H1 (cell line): ENCODE data around the gene GSTM3. TPM values are rescaled to one million over a fixed set of nuclear protein-coding genes. Genes with fewer than 3 reads are reported as not detected.

ENCODE experiments used
- CTCF ChIA-PET: fragments of 300-600 bp; sonication (Branson Sonifier 250); formaldehyde crosslinking; loops from one replicate; lab custom pipeline; 2021; ENCODE audit not compliant: partially characterized antibody; lab: Charles Lee
- POLR2A ChIA-PET: fragments of 300-600 bp; sonication (Branson Sonifier 250); formaldehyde crosslinking; loops from one replicate; lab custom pipeline; 2021; ENCODE audit warnings: inconsistent platforms; ENCODE audit not compliant: partially characterized antibody; lab: Charles Lee
- DNase-seq, 2 experiments: peaks; one replicate each; pipeline versions ENCODE4 v3.0.0 to v3.0.0-alpha.2; 2010 to 2022; ENCODE audit warnings: low spot score in 2 of 2, low read depth in 1 of 2, mixed read lengths in 1 of 2
- FAIRE-seq: peaks from 2 replicates; lab custom pipeline; 2011; peaks lifted over from hg19 to GRCh38; lab: Jason Lieb, UNC
- H2AFZ ChIP-seq: 2 replicates; pipeline ENCODE4 v1.8.1; 2012; ENCODE audit warnings: low read length, inconsistent platforms
- H2AK5ac ChIP-seq: 2 replicates; pipeline ENCODE4 v1.6.1; 2013; ENCODE audit warnings: low read depth, low read length
- H2BK120ac ChIP-seq: replicated peaks from 2 replicates; pipeline ENCODE3; 2013; ENCODE audit warnings: low read depth, low read length, inconsistent platforms
- H2BK12ac ChIP-seq: 2 replicates; pipeline ENCODE4 v1.6.1; 2013; ENCODE audit warnings: low read depth, low read length
- H2BK15ac ChIP-seq: 2 replicates; pipeline ENCODE4 v1.6.1; 2013; ENCODE audit warnings: low read length
- H2BK20ac ChIP-seq: 2 replicates; pipeline ENCODE4 v1.6.1; 2013; ENCODE audit warnings: low read length
- H2BK5ac ChIP-seq: 2 replicates; pipeline ENCODE4 v1.6.1; 2013; ENCODE audit warnings: low read depth, low read length
- H3K14ac ChIP-seq: 2 replicates; pipeline ENCODE4 v1.6.1; 2013; ENCODE audit warnings: inconsistent platforms; ENCODE audit not compliant: insufficient read length
- H3K18ac ChIP-seq: 2 replicates; pipeline ENCODE4 v1.6.1; 2013; ENCODE audit warnings: low read length; ENCODE audit errors: extremely low read depth
- H3K23ac ChIP-seq: 2 replicates; pipeline ENCODE4 v1.6.1; 2013; ENCODE audit warnings: inconsistent platforms; ENCODE audit not compliant: insufficient read length
- H3K23me2 ChIP-seq: 2 replicates; pipeline ENCODE4 v1.6.1; 2013; ENCODE audit warnings: low read depth, low read length
- H3K27ac ChIP-seq: 2 replicates; pipeline ENCODE4 v1.6.1; 2011; ENCODE audit warnings: low read depth, low read length, inconsistent platforms
- H3K27me3 ChIP-seq, 4 experiments: replicated peaks in 1 of 4; 1 replicate in 1 of 4; 2 replicates in 3 of 4; pipeline versions ENCODE4 v1.6.1 to v1.8.1; 2011 to 2013; ENCODE audit warnings: low read length in 3 of 4, mild to moderate bottlenecking in 3 of 4, inconsistent platforms in 2 of 4, mixed read lengths in 2 of 4, moderate library complexity in 1 of 4; ENCODE audit not compliant: control insufficient read depth in 3 of 4, insufficient read depth in 3 of 4; ENCODE audit errors: extremely low read depth in 1 of 4
- H3K36me3 ChIP-seq, 4 experiments: 2 replicates each; pipeline versions ENCODE4 v1.6.1 to v1.8.1; 2011 to 2013; ENCODE audit warnings: mild to moderate bottlenecking in 4 of 4, low read length in 3 of 4, moderate library complexity in 2 of 4, control low read depth in 1 of 4, inconsistent platforms in 1 of 4; ENCODE audit not compliant: insufficient read depth in 4 of 4, control insufficient read depth in 2 of 4
- H3K4ac ChIP-seq: replicated peaks from 2 replicates; pipeline ENCODE3; 2013; ENCODE audit warnings: low read length, low read depth, mixed read lengths, inconsistent platforms; ENCODE audit not compliant: insufficient read length
- H3K4me1 ChIP-seq, 4 experiments: replicated peaks in 1 of 4; 1 replicate in 1 of 4; 2 replicates in 3 of 4; pipeline versions ENCODE4 v1.6.1 to v1.8.1; 2011 to 2013; ENCODE audit warnings: low read length in 3 of 4, inconsistent platforms in 2 of 4, mixed read lengths in 1 of 4; ENCODE audit not compliant: insufficient read depth in 4 of 4, control insufficient read depth in 3 of 4
- H3K4me2 ChIP-seq, 2 experiments: 2 replicates each; pipeline versions ENCODE4 v1.6.1 to v1.8.1; 2011 to 2013; ENCODE audit warnings: low read depth in 2 of 2, low read length in 2 of 2, control low read depth in 1 of 2, inconsistent platforms in 1 of 2, mild to moderate bottlenecking in 1 of 2; ENCODE audit not compliant: insufficient read depth in 1 of 2
- H3K4me3 ChIP-seq, 4 experiments: fragments of 200-600, 300-600 bp in 1 of 4; sonication (generic), shearing (Covaris generic), sonication (Bioruptor Twin) in 1 of 4; 2 replicates each; pipeline versions ENCODE4 v1.5.1 to v1.8.1; 2011 to 2016; ENCODE audit warnings: low read length in 4 of 4, low read depth in 3 of 4, control low read depth in 2 of 4, inconsistent platforms in 2 of 4, mild to moderate bottlenecking in 2 of 4, mixed read lengths in 1 of 4, moderate library complexity in 1 of 4; ENCODE audit not compliant: insufficient read depth in 2 of 4; ENCODE audit errors: extremely low read depth in 1 of 4
- H3K56ac ChIP-seq: replicated peaks from 2 replicates; pipeline ENCODE3; 2013; ENCODE audit warnings: low read depth, mild to moderate bottlenecking, mixed read lengths, low read length, inconsistent platforms; ENCODE audit not compliant: insufficient read length
- H3K79me1 ChIP-seq: 2 replicates; pipeline ENCODE4 v1.6.1; 2013; ENCODE audit warnings: low read depth, low read length, control low read depth
- H3K79me2 ChIP-seq, 2 experiments: 2 replicates each; pipeline versions ENCODE4 v1.6.1 to v1.8.1; 2012 to 2013; ENCODE audit warnings: low read length in 2 of 2, mild to moderate bottlenecking in 2 of 2, inconsistent platforms in 1 of 2; ENCODE audit not compliant: insufficient read depth in 2 of 2, control insufficient read depth in 1 of 2
- H3K9ac ChIP-seq, 4 experiments: replicated peaks in 1 of 4; 1 replicate in 1 of 4; 2 replicates in 3 of 4; pipeline versions ENCODE4 v1.6.1 to v1.8.1; 2011 to 2013; ENCODE audit warnings: low read depth in 3 of 4, low read length in 3 of 4, control low read depth in 2 of 4, mild to moderate bottlenecking in 2 of 4, moderate library complexity in 2 of 4, inconsistent platforms in 1 of 4; ENCODE audit errors: extremely low read depth in 1 of 4
- H3K9me3 ChIP-seq, 2 experiments: 2 replicates each; pipeline versions ENCODE4 v1.6.1 to v1.8.1; 2012 to 2013; ENCODE audit warnings: mild to moderate bottlenecking in 2 of 2, moderate library complexity in 2 of 2, control low read depth in 1 of 2, inconsistent platforms in 1 of 2, low read depth in 1 of 2, low read length in 1 of 2, mixed read lengths in 1 of 2; ENCODE audit not compliant: insufficient read depth in 2 of 2
- H4K20me1 ChIP-seq, 2 experiments: replicated peaks in 1 of 2; 2 replicates each; pipeline versions ENCODE3 to v1.8.1; 2011 to 2013; ENCODE audit warnings: inconsistent platforms in 2 of 2, low read length in 2 of 2, mild to moderate bottlenecking in 1 of 2; ENCODE audit not compliant: insufficient read depth in 2 of 2, control insufficient read depth in 1 of 2
- H4K5ac ChIP-seq: 2 replicates; pipeline ENCODE4 v1.6.1; 2013; ENCODE audit warnings: low read length, low read depth, mixed read lengths, inconsistent platforms; ENCODE audit not compliant: insufficient read length
- H4K8ac ChIP-seq: 2 replicates; pipeline ENCODE4 v1.8.0; 2013; ENCODE audit warnings: mild to moderate bottlenecking, moderate library complexity, low read length, inconsistent platforms; ENCODE audit not compliant: insufficient read depth; ENCODE audit errors: extremely low read depth
- H4K91ac ChIP-seq: replicated peaks from 2 replicates; pipeline ENCODE3; 2013; ENCODE audit warnings: low read length, mixed read lengths, inconsistent platforms; ENCODE audit not compliant: insufficient read length
- ATF3 ChIP-seq: IDR thresholded peaks from 2 replicates; pipeline ENCODE4 v1.6.1; 2011; ENCODE audit warnings: low read depth, mild to moderate bottlenecking, low read length; ENCODE audit not compliant: insufficient read depth
- CBX8 ChIP-seq: fragments of 300-800, 300-1000 bp; sonication (generic); IDR thresholded peaks from 2 replicates; pipeline ENCODE4 v1.7.1; 2016; ENCODE audit warnings: low read depth, low read length, borderline replicate concordance
- EZH2 ChIP-seq: fragments of 200-600 bp; sonication (generic); IDR thresholded peaks from 2 replicates; pipeline ENCODE4 v1.7.1; 2012; ENCODE audit warnings: low read depth, mild to moderate bottlenecking, moderate library complexity, low read length, inconsistent platforms; ENCODE audit not compliant: severe bottlenecking
- HDAC2 ChIP-seq, 2 experiments: fragments of 300-600 bp in 1 of 2; sonication (generic) in 1 of 2; IDR thresholded peaks; 2 replicates each; pipeline ENCODE4 v1.6.1; 2011 to 2012; ENCODE audit warnings: low read depth in 2 of 2, low read length in 2 of 2, mild to moderate bottlenecking in 2 of 2, moderate library complexity in 2 of 2, borderline replicate concordance in 1 of 2, inconsistent platforms in 1 of 2
- NRF1 ChIP-seq: IDR thresholded peaks from 2 replicates; pipeline ENCODE4 v1.6.1; 2011; ENCODE audit warnings: mild to moderate bottlenecking, low read depth, low read length, improper control_type of control experiment
- SIN3A ChIP-seq, 2 experiments: IDR thresholded peaks in 1 of 2; conservative IDR thresholded peaks in 1 of 2; 2 replicates each; pipeline ENCODE4 v1.6.1; 2011 to 2012; ENCODE audit warnings: low read length in 2 of 2, improper control_type of control experiment in 1 of 2, low read depth in 1 of 2, mild to moderate bottlenecking in 1 of 2
- SIRT6 ChIP-seq: IDR thresholded peaks from one replicate; pipeline ENCODE4 v1.7.1; 2012; ENCODE audit warnings: low read length, inconsistent platforms
- WGBS, 2 experiments: shearing (Covaris generic) in 1 of 2; methylation state at CpG; one replicate each; pipeline versions ENCODE4 v1.1.6 to v1.1.7; 2013 to 2015; ENCODE audit warnings: low lambda C conversion rate in 2 of 2, mixed read lengths in 2 of 2, inconsistent platforms in 1 of 2, low coverage in 1 of 2, missing lambda C conversion rate in 1 of 2; ENCODE audit not compliant: insufficient replicate concordance in 2 of 2, insufficient coverage in 1 of 2, insufficient read length in 1 of 2; ENCODE audit errors: extremely low coverage in 1 of 2, missing lambda C conversion rate in 1 of 2; 5-methylcytosine and 5-hydroxymethylcytosine counted together
- polyA plus RNA-seq, 7 experiments: library from polyadenylated mRNA; depleted of rRNA in 3 of 7; stranded (reverse) in 5 of 7; unstranded in 2 of 7; fragments of >200 nt in 5 of 7; fragments of 200-250 nt in 2 of 7; gene quantifications; 1 replicate in 5 of 7; 2 replicates in 1 of 7; 4 replicates in 1 of 7; pipeline versions ENCODE4 v1.2.1 to v1.2.3, GENCODE V29; 2011 to 2013; ENCODE audit warnings: missing spikeins in 2 of 7, mixed read lengths in 2 of 7
- total RNA-seq: library from RNA; stranded (reverse); fragmentation: NEBNext Ultra II Directional; extraction: Animal tissue kit (Norgen Biotek cat#: 25700); gene quantifications from 2 replicates; pipeline ENCODE4 v1.2.1, GENCODE V29; 2021
- TF ChIP-seq, protein P1 (sequence below): IDR thresholded peaks from 2 replicates; pipeline ENCODE4 v1.6.1; 2012; ENCODE audit warnings: inconsistent platforms
- TF ChIP-seq, protein P2 (sequence below), 3 experiments: IDR thresholded peaks; 1 replicate in 2 of 3; 2 replicates in 1 of 3; pipeline versions ENCODE4 v1.5.1 to v1.6.1; 2011; ENCODE audit warnings: low read length in 3 of 3, mild to moderate bottlenecking in 3 of 3, inconsistent platforms in 2 of 3, low read depth in 1 of 3, moderate library complexity in 1 of 3; ENCODE audit not compliant: insufficient read depth in 1 of 3; ENCODE audit errors: control extremely low read depth in 1 of 3

Gene GSTM3
- total and polyA plus RNA-seq, 2 of the 8 experiments (the other 6 are each of a cell fraction or from before 2014, with no cell fraction given), result 2.2 to 5.1 TPM

GRCh38 chr1:109780982-109781381 is 40.1 kb upstream of the GSTM3 start:
- H3K14ac ChIP-seq, result no peak overlapping the region
- H3K27me3 ChIP-seq, result no peaks in the 10 kb centered on the region
- no peak overlapping the region for H3K4me2 ChIP-seq
- FAIRE-seq, result no peak
- H3K79me2 ChIP-seq, result no peaks in the 10 kb centered on the region
- no peak overlapping the region for H2BK5ac ChIP-seq
- H3K9me3 ChIP-seq, result peaks cover 7 to 8% of the 10 kb centered on the region in 2 experiments; a peak in 3 of 4 replicates
- no peak overlapping the region for H2BK15ac ChIP-seq
- H3K4me3 ChIP-seq, result no peak overlapping the region
- H3K23me2 ChIP-seq, result no peaks in the 10 kb centered on the region; the same call in 1 of the 2 replicates
- ChIA-PET POLR2A (interaction anchor here (1.6 to 1.9 kb wide), 2 partner anchors 130 to 204 kb away, joined by 3 to 5 read pairs; partner anchors contain the start of gene AHCYL1), CTCF (interaction anchor here (1.1 to 27.2 kb wide), 7 partner anchors 8 to 200 kb away, joined by 3 to 700 read pairs (median 9); partner anchors contain the start of gene AHCYL1)
- H3K23ac ChIP-seq, result no peak overlapping the region
- WGBS, 2 experiments, result 94% methylated on average over 1 of the region's 1 CpG; no CpG with 5 or more reads in 1 of the 2 experiments
- H4K5ac ChIP-seq, result no peak overlapping the region
- H2AFZ ChIP-seq, result no peak overlapping the region
- H4K91ac ChIP-seq, result no peak overlapping the region
- H4K8ac ChIP-seq, result no peak overlapping the region
- H3K79me1 ChIP-seq, result no peaks in the 10 kb centered on the region
- H3K4me1 ChIP-seq, result peaks cover 0 to 8% (median 1%) of the 10 kb centered on the region in 4 experiments; a peak in 4 of 7 replicates
- H3K56ac ChIP-seq, result no peak overlapping the region
- H2BK12ac ChIP-seq, result no peak overlapping the region
- H3K18ac ChIP-seq, result no peak overlapping the region
- no peak overlapping the region for H3K27ac ChIP-seq
- H4K20me1 ChIP-seq, result no peaks in the 10 kb centered on the region
- H3K4ac ChIP-seq, result no peak overlapping the region
- H2BK20ac ChIP-seq, result no peak overlapping the region
- no peak for DNase-seq
- no peak overlapping the region for H2AK5ac ChIP-seq
- H2BK120ac ChIP-seq, result no peak overlapping the region
- H3K9ac ChIP-seq, result no peak overlapping the region
- no peaks in the 10 kb centered on the region for H3K36me3 ChIP-seq
- no peak for TF ChIP-seq SIN3A (conservative IDR thresholded peaks at IDR 0.05 in 1 of 2, IDR thresholded peaks at IDR 0.05 in 1 of 2; ENCODE audit: low read depth in 1 of 2, low read length in 2 of 2)
- TF ChIP-seq, protein P1, sequence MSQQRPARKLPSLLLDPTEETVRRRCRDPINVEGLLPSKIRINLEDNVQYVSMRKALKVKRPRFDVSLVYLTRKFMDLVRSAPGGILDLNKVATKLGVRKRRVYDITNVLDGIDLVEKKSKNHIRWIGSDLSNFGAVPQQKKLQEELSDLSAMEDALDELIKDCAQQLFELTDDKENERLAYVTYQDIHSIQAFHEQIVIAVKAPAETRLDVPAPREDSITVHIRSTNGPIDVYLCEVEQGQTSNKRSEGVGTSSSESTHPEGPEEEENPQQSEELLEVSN, result no peak
- no peak for TF ChIP-seq ATF3
- no peak for TF ChIP-seq SIRT6
- no peak for TF ChIP-seq CBX8
- TF ChIP-seq NRF1, result no peak
- no peak for TF ChIP-seq HDAC2 (IDR thresholded peaks at IDR 0.05; ENCODE audit: borderline replicate concordance in 1 of 2, low read depth in 2 of 2, low read length in 2 of 2)
- TF ChIP-seq, protein P2, sequence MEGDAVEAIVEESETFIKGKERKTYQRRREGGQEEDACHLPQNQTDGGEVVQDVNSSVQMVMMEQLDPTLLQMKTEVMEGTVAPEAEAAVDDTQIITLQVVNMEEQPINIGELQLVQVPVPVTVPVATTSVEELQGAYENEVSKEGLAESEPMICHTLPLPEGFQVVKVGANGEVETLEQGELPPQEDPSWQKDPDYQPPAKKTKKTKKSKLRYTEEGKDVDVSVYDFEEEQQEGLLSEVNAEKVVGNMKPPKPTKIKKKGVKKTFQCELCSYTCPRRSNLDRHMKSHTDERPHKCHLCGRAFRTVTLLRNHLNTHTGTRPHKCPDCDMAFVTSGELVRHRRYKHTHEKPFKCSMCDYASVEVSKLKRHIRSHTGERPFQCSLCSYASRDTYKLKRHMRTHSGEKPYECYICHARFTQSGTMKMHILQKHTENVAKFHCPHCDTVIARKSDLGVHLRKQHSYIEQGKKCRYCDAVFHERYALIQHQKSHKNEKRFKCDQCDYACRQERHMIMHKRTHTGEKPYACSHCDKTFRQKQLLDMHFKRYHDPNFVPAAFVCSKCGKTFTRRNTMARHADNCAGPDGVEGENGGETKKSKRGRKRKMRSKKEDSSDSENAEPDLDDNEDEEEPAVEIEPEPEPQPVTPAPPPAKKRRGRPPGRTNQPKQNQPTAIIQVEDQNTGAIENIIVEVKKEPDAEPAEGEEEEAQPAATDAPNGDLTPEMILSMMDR (IDR thresholded peaks at IDR 0.05; ENCODE audit: control extremely low read depth in 1 of 3, insufficient read depth in 1 of 3, low read depth in 1 of 3, low read length in 3 of 3), result no peak
- TF ChIP-seq EZH2, result no peak
